Transverse colon (tissue), 3 donors: ENCODE measurements around the gene B9D1.

Source experiments
- POLR2A ChIP-seq: fragments of 450-650 bp; IDR thresholded peaks from one replicate; pipeline ENCODE4 v1.6.1; 2016; ENCODE audit warnings: antibody characterized with exemption, mild to moderate bottlenecking, moderate library complexity
- TF ChIP-seq, protein P1 (sequence below), 5 experiments: fragments of 200-600 bp in 3 of 5; fragments of 450-650 bp in 2 of 5; sonication (generic) in 3 of 5; IDR thresholded peaks; 1 replicate in 2 of 5; 2 replicates in 3 of 5; pipeline ENCODE4 v1.5.1; 2016 to 2017; ENCODE audit warnings: antibody characterized with exemption in 5 of 5, inconsistent platforms in 3 of 5, mild to moderate bottlenecking in 2 of 5, moderate library complexity in 1 of 5

DNA sequence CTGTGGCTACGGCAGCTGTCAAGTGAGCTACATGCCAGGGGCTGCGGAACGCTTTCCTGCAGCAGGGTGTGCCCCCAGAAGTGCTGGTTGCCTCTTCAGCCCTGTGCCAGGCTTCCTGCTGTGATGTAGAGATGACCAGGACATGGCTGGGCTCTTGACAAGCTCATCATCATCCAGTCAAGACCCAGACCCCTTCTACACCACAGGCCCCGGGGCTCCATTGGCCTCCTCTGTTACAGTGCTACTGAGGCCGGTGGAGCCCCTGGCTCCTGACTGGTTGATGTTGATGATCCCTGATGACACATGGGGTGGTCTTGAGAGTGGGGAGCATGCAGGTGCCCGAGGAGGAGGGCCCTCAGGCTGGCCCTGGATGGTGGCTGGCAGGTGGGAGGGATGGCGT is 50.1 kb downstream of the B9D1 start:
- TF ChIP-seq POLR2A = no peak
- TF ChIP-seq, protein P1, sequence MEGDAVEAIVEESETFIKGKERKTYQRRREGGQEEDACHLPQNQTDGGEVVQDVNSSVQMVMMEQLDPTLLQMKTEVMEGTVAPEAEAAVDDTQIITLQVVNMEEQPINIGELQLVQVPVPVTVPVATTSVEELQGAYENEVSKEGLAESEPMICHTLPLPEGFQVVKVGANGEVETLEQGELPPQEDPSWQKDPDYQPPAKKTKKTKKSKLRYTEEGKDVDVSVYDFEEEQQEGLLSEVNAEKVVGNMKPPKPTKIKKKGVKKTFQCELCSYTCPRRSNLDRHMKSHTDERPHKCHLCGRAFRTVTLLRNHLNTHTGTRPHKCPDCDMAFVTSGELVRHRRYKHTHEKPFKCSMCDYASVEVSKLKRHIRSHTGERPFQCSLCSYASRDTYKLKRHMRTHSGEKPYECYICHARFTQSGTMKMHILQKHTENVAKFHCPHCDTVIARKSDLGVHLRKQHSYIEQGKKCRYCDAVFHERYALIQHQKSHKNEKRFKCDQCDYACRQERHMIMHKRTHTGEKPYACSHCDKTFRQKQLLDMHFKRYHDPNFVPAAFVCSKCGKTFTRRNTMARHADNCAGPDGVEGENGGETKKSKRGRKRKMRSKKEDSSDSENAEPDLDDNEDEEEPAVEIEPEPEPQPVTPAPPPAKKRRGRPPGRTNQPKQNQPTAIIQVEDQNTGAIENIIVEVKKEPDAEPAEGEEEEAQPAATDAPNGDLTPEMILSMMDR (IDR thresholded peaks at IDR 0.05) = no peak
